Fibroblast of pulmonary artery (primary cell): ENCODE measurements around the gene RANGRF.

Experiments
- DNase-seq: peaks from one replicate; pipeline ENCODE4 v3.0.0-alpha.2; 2010; ENCODE audit warnings: low read depth
- H3K4me3 ChIP-seq: replicated peaks from 2 replicates; pipeline ENCODE4 v1.5.1; 2011; ENCODE audit warnings: low read depth, mild to moderate bottlenecking, control low read depth, low read length, moderate library complexity
- TF ChIP-seq, protein P1 (sequence below): IDR thresholded peaks from 2 replicates; pipeline ENCODE4 v1.5.1; 2011; ENCODE audit warnings: mild to moderate bottlenecking, control low read depth, low read length, inconsistent platforms; ENCODE audit errors: missing control alignments

The RANGRF gene

DNA sequence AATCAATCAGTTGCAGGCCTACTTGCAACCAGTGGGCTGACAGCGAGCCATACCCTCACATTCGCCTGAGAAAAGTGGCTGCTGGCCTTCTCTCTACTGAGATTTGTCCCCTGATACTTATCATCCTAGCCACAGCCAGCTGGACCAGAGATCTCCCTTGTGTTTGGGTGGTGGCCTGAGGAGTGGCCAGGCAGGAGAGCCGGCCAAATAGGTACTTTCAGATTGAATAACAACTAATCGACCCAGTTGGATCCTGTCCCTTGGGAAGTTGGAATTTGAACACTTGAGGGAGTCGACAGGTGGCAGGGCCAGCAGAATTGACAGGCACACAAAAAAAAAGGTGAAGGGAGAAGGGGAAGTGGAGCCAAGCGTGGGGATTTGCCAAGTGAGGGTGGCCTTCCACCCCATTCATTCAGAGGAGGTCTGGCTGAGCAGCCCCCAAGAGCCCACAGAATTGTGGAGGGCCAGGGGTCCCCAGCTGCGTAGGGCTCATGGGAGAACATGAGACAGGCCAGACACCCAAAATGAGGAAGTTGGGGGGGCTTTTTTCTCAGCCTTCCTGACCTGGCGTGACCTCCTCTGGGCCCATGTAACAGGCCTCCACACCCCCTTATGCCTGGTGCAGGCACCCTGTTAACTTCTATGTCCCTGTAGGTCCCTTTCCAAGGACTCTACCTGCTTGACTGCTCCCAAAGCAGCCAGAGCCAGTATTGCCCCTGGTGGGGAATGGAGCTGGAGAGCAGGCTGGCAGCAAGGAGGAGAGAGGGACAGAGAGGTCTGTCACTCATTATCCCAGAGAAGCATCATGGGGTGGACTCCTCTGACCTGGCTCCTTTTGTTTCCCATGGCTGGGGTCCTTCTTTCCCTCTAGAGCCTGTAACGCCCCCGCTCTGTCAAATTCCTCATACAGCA lies 2.9 kb upstream of the RANGRF start:
- no peak overlapping the region for H3K4me3 ChIP-seq
- TF ChIP-seq, protein P1, sequence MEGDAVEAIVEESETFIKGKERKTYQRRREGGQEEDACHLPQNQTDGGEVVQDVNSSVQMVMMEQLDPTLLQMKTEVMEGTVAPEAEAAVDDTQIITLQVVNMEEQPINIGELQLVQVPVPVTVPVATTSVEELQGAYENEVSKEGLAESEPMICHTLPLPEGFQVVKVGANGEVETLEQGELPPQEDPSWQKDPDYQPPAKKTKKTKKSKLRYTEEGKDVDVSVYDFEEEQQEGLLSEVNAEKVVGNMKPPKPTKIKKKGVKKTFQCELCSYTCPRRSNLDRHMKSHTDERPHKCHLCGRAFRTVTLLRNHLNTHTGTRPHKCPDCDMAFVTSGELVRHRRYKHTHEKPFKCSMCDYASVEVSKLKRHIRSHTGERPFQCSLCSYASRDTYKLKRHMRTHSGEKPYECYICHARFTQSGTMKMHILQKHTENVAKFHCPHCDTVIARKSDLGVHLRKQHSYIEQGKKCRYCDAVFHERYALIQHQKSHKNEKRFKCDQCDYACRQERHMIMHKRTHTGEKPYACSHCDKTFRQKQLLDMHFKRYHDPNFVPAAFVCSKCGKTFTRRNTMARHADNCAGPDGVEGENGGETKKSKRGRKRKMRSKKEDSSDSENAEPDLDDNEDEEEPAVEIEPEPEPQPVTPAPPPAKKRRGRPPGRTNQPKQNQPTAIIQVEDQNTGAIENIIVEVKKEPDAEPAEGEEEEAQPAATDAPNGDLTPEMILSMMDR: no peak
- no peak for DNase-seq

GRCh38 chr17:8287651-8288335 lies 677 bp upstream of the RANGRF start:
- TF ChIP-seq, protein P1: no peak
- no peak for DNase-seq
- peak overlapping the region; percentile 90 for H3K4me3 ChIP-seq

GRCh38 chr17:8289103-8289397 lies 580 bp downstream of the RANGRF start:
- H3K4me3 ChIP-seq: peak overlapping the region; percentile 90
- DNase-seq: no peak
- TF ChIP-seq, protein P1: no peak

DNA sequence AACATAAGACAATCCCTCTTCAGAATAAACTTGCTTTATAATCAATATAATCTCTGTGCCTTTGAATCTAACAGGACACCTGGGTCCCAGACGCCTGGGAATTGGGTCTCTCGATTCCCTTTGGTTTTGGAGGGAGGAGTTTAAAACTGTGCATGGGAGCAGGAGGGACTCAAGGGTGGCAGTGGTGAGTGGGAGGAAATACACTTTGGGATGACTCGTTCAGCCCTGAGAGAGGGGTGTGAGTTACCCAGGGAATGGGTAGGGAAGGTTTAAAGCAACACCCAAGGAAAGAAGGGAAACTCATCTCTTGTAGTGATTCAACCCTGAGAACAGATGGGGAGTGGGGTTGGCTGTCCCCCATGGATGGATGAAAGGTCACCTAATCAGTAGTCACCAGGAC lies 1.6 kb downstream of the RANGRF start:
- no peak for DNase-seq
- H3K4me3 ChIP-seq: no peak overlapping the region
- TF ChIP-seq, protein P1: no peak

DNA sequence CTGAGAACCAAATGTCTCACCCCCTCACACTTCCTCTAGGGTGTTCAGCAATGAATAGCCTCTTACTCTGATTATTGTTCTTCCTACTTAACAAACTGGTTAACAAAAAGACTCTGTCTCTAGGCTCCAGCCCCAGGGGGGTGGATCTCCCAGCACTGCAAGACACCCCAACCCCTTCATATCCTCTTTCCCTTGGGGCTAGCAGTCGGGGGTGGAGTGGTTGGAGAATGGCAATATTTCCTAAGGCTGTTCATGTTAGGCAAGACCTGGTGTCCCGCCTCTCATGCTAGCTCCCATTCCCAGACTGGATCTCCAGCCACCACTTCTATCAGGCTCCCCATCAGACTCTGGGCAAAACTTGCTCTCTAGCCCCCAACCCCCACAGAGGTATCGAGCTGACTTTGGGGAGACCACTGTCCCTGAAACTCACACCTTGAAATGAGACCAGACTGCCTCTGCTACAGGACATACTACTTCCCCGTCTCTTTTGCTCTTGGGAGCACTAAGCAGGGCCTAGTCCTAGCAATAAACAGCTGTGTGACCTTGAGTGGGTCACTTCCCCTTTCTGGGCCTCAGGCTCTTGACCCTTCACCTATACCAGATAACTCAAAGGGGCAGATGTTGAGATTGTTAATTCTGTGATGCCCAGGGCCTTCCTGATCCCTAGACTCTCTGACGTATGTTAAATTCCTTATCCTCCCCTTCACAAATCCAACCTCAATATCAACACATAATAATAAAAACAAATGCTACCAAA lies 4.3 kb downstream of the RANGRF start:
- no peak for DNase-seq
- TF ChIP-seq, protein P1: no peak
- no peak overlapping the region for H3K4me3 ChIP-seq

DNA sequence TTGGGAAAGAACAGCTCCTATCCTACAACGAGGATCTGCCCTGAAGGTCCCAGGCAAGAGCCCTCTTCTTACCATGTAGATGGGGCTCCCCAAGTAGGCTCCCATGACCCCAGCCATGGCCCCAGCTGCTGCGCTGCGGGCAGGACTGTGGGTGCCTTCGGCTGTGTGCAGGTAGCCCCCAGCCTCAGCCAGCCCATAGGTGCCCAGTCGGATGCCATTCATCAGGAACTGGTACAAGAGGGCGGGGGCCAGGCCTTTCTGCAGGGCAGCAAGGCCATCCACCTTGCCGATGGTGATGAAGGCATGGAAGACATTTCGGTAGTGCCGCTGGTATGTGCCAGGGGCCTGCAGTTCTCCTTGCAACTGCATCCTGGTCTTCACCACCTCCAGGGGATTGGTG lies 5.9 kb downstream of the RANGRF start:
- no peak for DNase-seq
- H3K4me3 ChIP-seq: no peak overlapping the region
- TF ChIP-seq, protein P1: no peak
